Fibroblast of skin of right biceps (primary cell): ENCODE measurements around the gene NIPAL3.

Experiments used
- DNase-seq: peaks from one replicate; pipeline ENCODE4 v3.0.0-alpha.2; 2013

Gene NIPAL3

GRCh38 chr1:24391882-24392603 lies 23.6 kb upstream of the NIPAL3 start:
- peak; percentile 54 for DNase-seq

GRCh38 chr1:24392604-24392946 lies 23.0 kb upstream of the NIPAL3 start:
- DNase-seq: no peak

GRCh38 chr1:24392982-24393650 lies 22.5 kb upstream of the NIPAL3 start:
- no peak for DNase-seq

GRCh38 chr1:24393892-24394291 lies 21.7 kb upstream of the NIPAL3 start:
- peak; percentile 86 for DNase-seq

- no peak for DNase-seq
Measured at GRCh38 chr1:24400065-24400464, 15.5 kb upstream of the NIPAL3 start.

- DNase-seq: no peak
Measured at GRCh38 chr1:24403806-24404205, 11.8 kb upstream of the NIPAL3 start.

GRCh38 chr1:24406788-24407187 lies 8.8 kb upstream of the NIPAL3 start:
- DNase-seq: no peak

- peak; percentile 89 for DNase-seq
Measured at GRCh38 chr1:24409535-24409934, 6.1 kb upstream of the NIPAL3 start.

GRCh38 chr1:24410750-24411149 lies 4.9 kb upstream of the NIPAL3 start:
- DNase-seq: no peak

- peak; percentile 81 for DNase-seq
Measured at GRCh38 chr1:24411963-24412362, 3.6 kb upstream of the NIPAL3 start.

- no peak for DNase-seq
Measured at GRCh38 chr1:24412408-24412807, 3.2 kb upstream of the NIPAL3 start.

GRCh38 chr1:24413350-24414163 lies 2.0 kb upstream of the NIPAL3 start, which contains the start of gene STPG1:
TSS of gene STPG1 (minus strand) at chr1:24413782. CDS start at chr1:24401388, 12,394 bp downstream.
- peak; percentile 81 for DNase-seq

- DNase-seq: no peak
Measured at GRCh38 chr1:24414775-24415333, 748 bp upstream of the NIPAL3 start.

- DNase-seq: peak; percentile 19
Measured at GRCh38 chr1:24415910-24416665, 486 bp downstream of the NIPAL3 start.

- DNase-seq: peak; percentile 98
Measured at GRCh38 chr1:24416666-24417391, 1.2 kb downstream of the NIPAL3 start.

- DNase-seq: peak; percentile 45
Measured at GRCh38 chr1:24417681-24418080, 2.1 kb downstream of the NIPAL3 start.

- DNase-seq: peak; percentile 67
Measured at GRCh38 chr1:24418898-24419628, 3.5 kb downstream of the NIPAL3 start.

GRCh38 chr1:24420547-24420946 lies 4.9 kb downstream of the NIPAL3 start:
- no peak for DNase-seq

- DNase-seq: no peak
Measured at GRCh38 chr1:24421502-24421901, 5.9 kb downstream of the NIPAL3 start.

GRCh38 chr1:24424207-24424606 lies 8.6 kb downstream of the NIPAL3 start:
- no peak for DNase-seq

- DNase-seq: no peak
Measured at GRCh38 chr1:24424990-24425389, 9.4 kb downstream of the NIPAL3 start.
